Cortex of kidney (tissue), 1 donor: Measurements from ENCODE around the gene SNCG.
"Not testable (repeated sequence)": the region's sequence is repeated elsewhere in the genome, so short reads cannot be mapped to it uniquely, and the experiment has no call there.

ENCODE experiments used
- DNase-seq: peaks from one replicate; lab custom pipeline; 2025; lab: John Stamatoyannopoulos, UW

Gene SNCG

GRCh38 chr10:86958116-86958900, at the start of gene SNCG:
TSS of gene SNCG (plus strand) at chr10:86958599. CDS start at chr10:86958698, 99 bp downstream.
- DNase-seq = no peak

DNA sequence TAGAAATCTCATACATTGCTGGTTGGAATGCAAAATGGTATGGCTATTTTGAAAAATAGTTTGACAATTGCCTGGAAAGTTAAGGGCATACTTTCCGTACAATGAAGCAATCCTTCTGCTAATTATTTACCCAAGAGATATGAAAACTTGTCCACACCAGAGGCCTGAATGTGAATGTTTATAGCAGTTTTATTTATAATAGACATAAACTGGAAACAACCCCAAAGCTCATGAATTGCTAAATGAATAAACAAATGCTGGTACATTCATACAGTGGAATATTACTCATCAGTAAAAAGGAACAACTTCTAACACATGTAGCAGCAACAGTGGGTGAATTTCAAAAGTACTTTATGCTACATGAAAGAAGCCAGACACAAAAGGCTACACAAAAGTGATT, 43.7 kb upstream of the SNCG start:
- DNase-seq = no peak

DNA sequence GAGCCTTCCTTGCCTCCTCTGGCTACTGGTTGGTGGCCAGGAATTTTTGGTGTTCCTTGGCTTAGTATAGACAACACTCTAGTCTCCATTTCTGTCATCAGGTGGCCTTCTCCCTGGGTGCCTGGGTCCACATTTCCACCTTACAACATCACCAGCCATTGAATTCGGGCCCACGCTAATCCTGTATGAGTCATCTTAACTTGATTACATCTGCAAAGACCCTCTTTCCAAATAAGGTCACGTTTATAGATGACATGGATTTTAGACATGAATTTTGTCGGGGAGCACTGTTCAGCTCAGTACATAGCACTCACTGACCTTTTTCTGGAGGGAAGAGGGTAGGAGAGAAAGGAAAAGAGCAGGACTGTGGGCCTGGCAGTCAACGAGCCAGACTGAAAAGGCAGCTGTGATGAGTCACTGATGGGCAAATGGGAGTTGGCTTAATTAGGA, 40.4 kb upstream of the SNCG start:
- DNase-seq = no peak

GRCh38 chr10:86922553-86922961, 35.8 kb upstream of the SNCG start:
- DNase-seq = no peak

GRCh38 chr10:86929468-86930380, 28.7 kb upstream of the SNCG start:
- no peak for DNase-seq

GRCh38 chr10:86931872-86932271, 26.5 kb upstream of the SNCG start:
- no peak for DNase-seq

DNA sequence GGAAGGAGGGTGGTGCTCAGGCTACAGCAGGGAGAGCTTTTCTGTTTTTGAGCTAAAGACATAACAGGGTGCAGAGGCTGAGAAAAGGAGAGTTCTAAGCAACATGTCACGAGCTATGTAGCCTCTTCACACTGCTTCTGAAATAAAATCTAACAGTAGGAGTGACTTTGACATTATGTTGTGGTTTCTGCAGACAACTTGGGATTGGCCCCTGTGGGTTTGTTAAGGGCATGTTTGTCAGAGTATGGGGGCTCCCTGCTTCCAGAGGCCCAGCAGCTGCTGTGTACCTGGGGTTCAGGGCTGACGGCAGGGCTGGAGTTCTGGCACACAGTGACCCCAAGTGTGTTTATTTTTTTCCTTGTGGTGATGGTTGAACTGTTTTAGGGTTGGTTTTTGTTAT, 25.7 kb upstream of the SNCG start:
- no peak for DNase-seq

GRCh38 chr10:86934162-86934711, 24.2 kb upstream of the SNCG start:
- DNase-seq = not testable (repeated sequence)

DNA sequence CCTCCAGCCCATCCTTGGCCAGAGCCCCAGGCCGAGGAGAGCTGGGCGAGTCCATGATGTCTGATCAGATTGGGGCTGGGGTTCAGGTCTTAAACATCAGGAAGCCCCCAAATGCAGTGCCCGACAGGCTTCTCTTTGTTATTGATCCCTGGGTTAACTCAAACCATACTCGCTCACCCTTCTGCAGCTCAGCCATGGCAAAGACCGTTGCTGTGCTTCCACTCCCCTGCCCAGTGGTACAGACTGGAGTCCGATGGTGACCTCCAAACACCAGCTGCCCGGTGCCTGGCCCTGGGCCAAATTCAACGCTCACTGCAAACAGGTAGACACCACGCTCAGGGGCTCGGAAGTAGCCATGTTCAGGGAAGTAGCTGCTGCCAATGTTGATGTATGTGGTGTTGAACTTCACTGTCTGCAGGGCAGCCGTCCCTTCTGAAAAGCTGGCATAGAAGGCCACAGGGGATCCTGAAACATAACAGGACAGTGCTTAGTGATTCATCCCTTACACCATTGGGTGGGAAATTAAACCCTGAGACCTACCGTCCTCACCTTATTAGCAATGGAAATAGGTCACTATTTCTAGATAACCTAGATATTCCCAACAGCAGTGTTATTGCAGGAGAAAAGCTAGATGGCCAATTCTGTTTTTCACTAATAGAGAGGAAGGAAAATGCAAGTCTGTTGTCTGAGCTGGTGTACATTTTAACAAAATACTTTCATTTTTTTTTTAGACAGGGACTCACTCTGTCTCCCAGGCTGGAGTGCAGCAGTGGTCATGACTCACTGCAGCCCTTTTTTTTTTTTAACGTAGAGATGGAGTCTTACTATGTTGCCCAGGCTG, 21.5 kb upstream of the SNCG start:
- DNase-seq = no peak

DNA sequence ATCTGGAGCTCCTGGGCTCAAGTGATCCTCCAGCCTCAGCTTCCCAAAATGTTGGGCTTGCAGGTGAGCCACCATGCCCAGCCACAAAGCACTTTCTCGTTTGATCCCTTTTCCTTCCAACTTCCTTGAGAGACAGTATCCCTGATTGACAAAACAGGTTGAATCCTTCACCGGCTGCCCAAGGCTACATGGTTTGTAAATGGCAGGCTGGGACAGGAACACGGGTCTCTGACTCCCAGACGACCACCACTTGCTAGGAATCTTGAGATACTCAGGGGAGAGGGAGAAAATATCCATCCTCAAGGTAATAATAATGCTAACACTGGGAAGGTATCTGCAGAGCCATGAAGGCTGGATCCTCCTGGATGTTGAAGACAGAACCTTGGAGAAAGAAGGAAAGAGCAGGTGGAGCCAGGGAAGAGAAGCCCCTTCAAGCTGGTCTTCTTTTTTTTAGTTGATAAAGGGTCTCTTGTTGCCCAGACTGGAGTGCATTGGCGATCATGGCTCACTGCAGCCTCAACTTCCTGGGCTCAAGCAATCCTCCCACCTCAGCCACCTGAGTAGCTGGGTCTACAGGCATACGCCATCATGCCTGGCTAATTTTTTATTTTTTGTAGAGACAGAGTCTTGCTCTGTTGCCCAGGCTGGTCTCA, 20.8 kb upstream of the SNCG start:
- DNase-seq = no peak

DNA sequence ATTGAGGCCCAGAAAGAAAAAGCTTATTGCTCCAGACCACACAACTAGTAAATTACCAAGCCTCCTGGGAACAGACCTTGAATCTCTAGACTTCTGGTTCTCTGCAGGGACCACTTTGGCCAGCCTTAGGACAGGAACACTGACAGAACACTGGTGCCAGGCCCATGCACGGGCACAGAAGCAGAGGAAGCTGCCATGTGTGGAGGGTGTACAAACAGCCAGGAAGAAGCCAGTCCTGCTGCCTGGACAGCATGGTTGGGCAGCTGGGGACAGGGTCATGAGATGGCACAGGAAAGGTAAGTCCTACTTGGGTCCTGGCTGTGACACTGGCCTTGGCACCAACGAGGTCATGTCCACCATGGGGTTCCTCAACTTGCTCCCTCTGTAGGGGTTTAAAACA, 20.1 kb upstream of the SNCG start:
- DNase-seq = no peak

DNA sequence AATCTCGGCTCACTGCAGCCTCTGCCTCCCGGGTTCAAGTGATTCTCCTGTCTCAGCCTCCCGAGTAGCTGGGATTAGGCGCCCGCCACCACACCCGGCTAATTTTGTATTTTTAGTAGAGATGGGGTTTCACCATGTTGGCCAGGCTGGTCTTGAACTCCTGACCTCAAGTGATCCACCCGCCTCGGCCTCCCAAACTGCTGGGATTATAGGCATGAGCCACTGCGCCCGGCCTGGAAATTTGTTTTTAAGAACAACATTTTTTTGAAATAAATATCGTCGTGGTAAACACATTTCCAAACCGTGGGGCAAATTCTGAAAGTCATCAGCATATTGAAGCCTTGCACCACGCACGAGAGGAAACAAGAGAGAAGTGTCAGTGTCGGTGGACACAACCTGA, 18.3 kb upstream of the SNCG start:
- DNase-seq = not testable (repeated sequence)

GRCh38 chr10:86940677-86941076, 17.7 kb upstream of the SNCG start:
- no peak for DNase-seq

DNA sequence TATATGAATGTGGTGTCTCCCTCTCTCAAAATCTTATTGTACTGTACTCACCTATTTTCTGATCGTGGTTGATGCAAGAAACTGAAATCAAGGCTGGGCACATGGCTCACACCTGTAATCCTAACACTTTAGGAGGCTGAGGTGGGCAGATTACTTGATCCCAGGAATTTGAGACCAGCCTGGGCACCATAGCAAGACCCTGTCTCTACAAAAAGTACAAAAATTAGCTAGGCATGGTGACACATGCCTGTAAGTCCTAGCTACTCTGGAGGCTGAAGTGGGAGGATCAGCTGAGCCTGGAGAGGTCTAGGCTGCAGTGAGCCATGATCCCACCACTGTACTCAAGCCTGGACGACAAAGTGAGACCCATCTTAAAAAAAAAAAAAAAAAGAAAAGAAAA, 17.0 kb upstream of the SNCG start:
- no peak for DNase-seq

GRCh38 chr10:86941991-86942421, 16.4 kb upstream of the SNCG start:
- no peak for DNase-seq

DNA sequence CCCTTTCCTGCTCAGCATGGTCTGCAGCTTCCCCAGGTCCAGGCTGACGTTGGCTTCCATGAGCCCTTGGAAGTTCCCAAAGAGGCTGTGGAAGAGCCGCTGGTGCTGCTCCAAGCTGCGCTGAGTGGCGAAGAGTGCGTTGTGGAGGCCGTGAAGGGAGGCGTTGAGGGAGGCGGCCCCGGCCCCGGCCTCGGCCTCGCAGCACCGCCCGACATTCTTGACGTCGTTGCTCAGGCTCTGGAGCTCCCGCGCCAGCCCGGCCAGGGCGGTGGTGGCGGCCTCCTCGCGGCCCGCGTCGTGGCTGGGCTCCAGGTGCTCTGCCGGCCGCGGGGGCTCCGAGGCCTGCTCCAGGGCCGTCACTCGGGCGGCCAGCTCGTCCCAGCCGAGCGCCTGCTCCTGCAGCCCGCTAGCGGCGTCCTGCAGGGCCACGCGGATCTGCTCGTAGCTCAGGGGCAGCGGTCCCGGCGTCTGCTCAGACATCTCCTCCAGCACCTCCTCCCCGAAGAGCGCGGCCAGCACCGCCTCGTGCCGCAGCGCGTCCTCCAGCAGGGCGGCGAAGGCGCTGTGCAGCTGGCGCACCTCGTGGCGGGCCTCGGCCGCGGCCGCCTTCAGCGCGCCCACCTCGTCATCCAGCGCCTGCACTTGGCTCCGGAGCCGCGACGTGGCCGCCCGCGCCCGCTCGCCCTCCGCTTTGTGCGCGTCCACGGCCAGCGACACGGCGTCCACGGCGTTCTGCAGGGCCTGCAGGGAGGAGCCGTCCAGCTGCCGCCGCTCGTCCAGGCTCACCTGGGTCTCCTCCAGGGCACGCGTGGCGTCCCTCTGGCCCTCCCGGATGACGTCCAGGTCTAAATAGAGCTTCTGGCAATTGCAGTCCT, 15.7 kb upstream of the SNCG start:
- no peak for DNase-seq

DNA sequence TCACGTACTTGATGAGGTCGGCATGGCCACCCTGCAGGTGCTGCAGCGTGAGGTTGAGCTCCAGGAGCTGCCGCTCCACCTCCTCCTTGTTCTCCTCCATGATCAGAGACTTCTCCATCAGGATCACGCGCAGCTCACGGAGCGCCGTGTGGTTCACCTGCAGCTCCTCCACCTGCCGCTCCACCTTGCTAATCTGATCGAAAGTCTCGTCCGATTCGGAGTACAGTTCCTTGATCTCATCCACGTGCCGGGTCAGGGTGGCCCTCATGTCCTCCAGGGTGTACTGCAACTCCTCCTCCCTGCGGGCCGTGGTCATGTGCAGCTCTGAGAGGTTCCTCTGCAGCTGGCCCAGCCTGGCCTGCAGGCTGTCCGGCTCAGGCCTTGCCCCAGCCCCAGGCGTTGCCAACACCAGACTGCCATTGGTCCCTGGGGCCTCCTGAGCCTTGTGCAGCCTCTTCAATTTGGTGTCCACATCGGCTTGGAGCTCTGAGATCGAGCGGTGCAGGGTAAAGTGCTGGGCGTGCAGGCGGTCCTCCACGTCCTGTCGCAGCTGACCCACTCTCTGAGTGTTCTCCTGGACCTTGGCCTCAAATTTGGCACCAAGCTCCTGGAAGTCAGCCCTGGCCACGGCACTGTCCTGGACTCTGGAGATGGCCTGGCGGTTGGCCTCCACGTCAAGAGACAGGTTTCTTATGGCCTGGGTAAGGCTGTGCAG, 14.9 kb upstream of the SNCG start:
- DNase-seq = no peak

DNA sequence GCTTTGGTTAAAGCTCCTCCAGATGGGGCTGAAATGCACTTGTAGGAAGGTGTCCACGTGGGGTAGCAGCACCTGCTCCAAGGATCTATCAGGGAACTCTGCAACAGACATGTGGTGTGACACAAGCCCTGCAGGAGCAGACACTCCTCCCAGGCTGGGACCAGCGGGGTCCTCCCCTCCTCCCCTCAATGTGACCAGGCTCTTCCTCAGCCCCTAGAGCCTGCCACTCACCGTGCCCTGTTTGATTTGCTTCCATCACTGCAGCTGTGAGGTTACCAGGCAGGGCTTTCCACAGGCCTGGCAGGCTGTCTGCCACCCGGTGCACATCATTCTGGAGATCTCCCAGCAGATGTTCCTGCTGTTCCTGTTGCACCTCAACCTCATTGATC, 14.4 kb upstream of the SNCG start:
- DNase-seq = no peak

DNA sequence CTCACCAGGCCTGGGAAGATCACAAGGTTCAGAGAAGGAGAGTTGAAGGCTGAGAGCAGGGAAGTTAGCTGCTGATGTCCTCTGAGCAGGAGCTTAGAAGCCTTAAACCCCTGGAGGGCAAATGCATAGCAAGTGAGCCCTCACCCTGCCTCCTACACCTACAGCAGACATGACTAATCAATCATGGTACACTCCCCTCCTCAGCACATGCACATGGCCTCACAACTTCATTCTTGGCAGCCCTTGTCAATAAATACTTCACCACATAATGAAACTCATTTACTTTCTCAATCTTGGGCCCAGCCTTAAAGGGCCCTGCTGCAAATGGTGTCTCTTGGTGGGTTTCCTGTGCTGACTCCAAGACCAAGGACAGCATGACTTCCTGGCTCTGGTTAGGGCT, 13.9 kb upstream of the SNCG start:
- DNase-seq = no peak

DNA sequence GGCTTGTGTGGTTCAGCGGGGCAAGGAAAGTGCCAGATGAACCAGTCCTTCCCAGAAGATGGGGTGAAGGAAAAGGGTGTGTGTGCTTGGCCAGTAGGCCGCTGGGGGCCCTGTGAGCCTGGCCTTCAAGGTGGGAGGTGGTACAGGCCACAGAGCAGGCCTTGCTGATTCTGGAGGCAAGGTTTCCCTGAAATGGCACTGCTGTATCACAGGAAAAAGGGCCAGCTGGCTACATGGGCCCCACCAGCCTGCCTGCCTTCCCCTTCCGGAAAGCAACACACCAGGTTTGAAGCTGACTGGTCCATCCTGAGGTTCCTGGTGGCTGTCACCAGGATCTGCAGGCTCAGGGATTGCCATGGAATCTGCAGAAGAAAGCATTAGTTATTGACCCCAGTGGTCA, 13.5 kb upstream of the SNCG start:
- DNase-seq = no peak
